Measurements from ENCODE around the gene COL1A1. TPM values are rescaled to one million over a fixed set of nuclear protein-coding genes. Genes with fewer than 3 reads are reported as not detected.

The COL1A1 gene
- total and polyA plus RNA-seq, 2 donors from 2014 or later = 9.2 to 142 TPM

DNA sequence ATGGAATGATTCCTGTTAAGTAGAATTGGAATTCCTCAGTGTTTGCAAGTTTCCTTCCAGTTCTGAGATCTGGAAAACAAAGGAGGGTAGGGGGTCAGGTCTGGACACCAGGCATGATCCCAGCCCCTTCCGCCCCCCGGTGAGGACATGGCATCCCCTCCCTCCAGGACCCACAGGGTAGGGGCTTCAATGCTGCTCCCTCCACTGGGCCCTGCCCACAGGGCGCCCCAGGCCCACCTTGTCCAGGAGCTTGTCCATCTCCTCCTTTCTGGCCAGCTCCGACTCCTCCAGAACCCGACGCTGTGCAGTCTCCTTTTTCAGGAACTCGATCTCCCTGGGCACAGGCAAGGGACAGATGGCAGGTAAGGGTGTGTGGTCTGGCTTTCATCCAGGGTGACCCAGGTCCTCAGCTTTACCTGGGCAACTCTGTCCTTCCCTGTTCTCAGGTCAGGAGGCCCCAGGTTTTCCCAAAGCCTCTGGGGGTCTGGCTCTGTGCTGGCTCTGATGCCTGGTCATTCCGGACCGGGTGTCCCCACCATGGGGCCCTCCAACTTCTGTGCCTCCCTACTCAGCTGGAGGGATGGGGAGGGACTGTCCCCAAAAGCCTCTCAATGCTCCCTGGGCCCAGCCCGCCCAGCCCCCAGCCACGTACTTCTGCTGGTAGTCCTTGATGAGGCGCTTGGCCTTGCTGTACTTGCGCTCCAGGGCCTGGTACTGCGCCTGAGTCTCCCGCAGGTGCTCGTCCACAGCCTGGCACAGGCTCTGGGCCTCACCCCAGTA, 65.9 kb downstream of the COL1A1 start:
- peak overlapping the region in 2 of 3 donors; percentile 46 to 67 for H3K4me3 ChIP-seq (ENCODE audit: low read length in 3 of 3)
- H3K9me3 ChIP-seq (ENCODE audit: control insufficient read depth in 2 of 3, insufficient read depth in 1 of 3, low read length in 3 of 3) = no peaks in the 10 kb centered on the region
- peak overlapping the region in 1 of 3 donors; percentile 61 for H3K9ac ChIP-seq (ENCODE audit: low read length in 3 of 3)
- H3K27me3 ChIP-seq (ENCODE audit: control insufficient read depth, insufficient read depth, low read length) = no peaks in the 10 kb centered on the region
- FAIRE-seq (no peak), DNase-seq (no peak)
- peaks cover 0 to 31% (median 22%) of the 10 kb centered on the region in 3 donors for H3K4me1 ChIP-seq (ENCODE audit: control insufficient read depth in 2 of 3, insufficient read depth in 2 of 3, low read depth in 1 of 3, low read length in 3 of 3)
- peaks cover 10 to 31% (median 23%) of the 10 kb centered on the region in 3 donors for H3K36me3 ChIP-seq (ENCODE audit: control insufficient read depth in 2 of 3, insufficient read depth in 3 of 3, low read length in 3 of 3)
- intact Hi-C loops (cut with DNase I) = no loop called here
- peak overlapping the region in 1 of 2 donors; percentile 74 for H3K27ac ChIP-seq (ENCODE audit: low read depth in 2 of 2, low read length in 2 of 2)
- TF ChIP-seq, protein P1, sequence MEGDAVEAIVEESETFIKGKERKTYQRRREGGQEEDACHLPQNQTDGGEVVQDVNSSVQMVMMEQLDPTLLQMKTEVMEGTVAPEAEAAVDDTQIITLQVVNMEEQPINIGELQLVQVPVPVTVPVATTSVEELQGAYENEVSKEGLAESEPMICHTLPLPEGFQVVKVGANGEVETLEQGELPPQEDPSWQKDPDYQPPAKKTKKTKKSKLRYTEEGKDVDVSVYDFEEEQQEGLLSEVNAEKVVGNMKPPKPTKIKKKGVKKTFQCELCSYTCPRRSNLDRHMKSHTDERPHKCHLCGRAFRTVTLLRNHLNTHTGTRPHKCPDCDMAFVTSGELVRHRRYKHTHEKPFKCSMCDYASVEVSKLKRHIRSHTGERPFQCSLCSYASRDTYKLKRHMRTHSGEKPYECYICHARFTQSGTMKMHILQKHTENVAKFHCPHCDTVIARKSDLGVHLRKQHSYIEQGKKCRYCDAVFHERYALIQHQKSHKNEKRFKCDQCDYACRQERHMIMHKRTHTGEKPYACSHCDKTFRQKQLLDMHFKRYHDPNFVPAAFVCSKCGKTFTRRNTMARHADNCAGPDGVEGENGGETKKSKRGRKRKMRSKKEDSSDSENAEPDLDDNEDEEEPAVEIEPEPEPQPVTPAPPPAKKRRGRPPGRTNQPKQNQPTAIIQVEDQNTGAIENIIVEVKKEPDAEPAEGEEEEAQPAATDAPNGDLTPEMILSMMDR (IDR thresholded peaks at IDR 0.05; ENCODE audit: borderline replicate concordance, extremely low read depth, insufficient read depth) = no peak

DNA sequence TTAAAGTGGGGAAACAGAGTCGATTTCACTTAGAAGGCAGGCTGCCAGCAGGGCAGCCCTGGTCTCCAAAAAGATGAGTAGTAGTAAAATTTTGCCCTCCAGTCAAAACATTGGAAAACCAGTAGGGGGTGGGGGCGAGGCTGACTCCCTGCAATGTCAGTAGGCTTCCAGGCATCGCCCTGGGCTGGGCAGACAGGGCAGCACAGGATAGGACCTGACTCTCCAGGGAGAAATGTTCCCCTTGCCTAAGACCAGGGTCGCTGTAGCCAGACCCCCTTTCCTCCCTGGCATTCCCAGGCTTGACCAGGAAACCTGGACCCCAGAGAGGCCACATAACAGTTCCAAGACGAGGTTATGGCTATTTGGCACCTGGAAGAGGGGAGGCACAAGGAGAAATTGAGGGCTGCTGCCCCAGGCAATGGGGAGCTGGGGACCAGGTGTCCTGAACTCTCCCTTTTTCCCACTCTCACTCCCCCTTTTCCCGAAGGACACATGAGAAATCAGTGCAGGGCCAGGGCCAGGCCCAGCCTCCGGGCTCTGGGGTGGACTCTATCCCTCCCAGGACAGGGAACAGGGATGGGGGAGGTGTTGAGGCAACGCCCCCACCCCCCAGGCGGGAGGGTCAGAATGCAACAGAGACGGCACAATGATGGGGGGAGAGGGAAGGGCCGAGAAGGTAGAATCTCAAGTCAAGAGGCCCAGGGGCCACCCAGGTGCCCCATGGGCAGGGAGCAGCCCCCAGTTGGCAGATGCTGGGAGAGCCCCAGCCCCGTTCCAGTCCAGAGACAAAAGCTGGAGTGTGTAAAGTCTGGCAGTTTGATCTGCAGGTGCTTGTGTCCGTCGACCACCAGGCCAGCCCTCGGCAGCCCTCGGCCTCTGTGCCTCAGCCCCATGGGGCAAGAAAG, 67.0 kb downstream of the COL1A1 start:
- peaks cover 10 to 23% (median 20%) of the 10 kb centered on the region in 3 donors for H3K36me3 ChIP-seq (ENCODE audit: control insufficient read depth in 2 of 3, insufficient read depth in 3 of 3, low read length in 3 of 3)
- H3K27me3 ChIP-seq (ENCODE audit: control insufficient read depth, insufficient read depth, low read length) = no peaks in the 10 kb centered on the region
- no peak for DNase-seq
- intact Hi-C loops (cut with DNase I) = no loop called here
- no peak for FAIRE-seq
- H3K27ac ChIP-seq (ENCODE audit: low read depth in 2 of 2, low read length in 2 of 2) = peak overlapping the region in 1 of 2 donors; percentile 67
- H3K4me3 ChIP-seq (ENCODE audit: low read length in 3 of 3) = no peak overlapping the region
- TF ChIP-seq, protein P1 (IDR thresholded peaks at IDR 0.05; ENCODE audit: borderline replicate concordance, extremely low read depth, insufficient read depth) = no peak
- no peaks in the 10 kb centered on the region for H3K9me3 ChIP-seq (ENCODE audit: control insufficient read depth in 2 of 3, insufficient read depth in 1 of 3, low read length in 3 of 3)
- peak overlapping the region in 1 of 3 donors; percentile 3 for H3K9ac ChIP-seq (ENCODE audit: low read length in 3 of 3)
- peaks cover 0 to 27% (median 16%) of the 10 kb centered on the region in 3 donors for H3K4me1 ChIP-seq (ENCODE audit: control insufficient read depth in 2 of 3, insufficient read depth in 2 of 3, low read depth in 1 of 3, low read length in 3 of 3)

DNA sequence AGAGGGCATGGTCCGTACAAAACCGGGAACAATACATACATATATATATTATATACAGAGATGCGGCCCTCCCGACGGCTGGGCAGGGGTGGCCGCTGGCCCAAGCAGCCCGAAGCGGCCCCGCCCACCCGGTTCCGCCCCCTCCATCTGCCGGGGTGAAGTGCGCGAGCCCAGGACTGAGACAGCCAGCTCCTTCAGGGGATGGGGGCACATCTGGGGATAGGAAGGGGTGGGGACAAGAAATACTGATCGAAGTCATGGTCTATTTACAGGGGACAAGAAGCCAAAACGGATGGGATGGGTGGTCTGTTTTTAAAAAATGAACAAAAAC, 67.7 kb downstream of the COL1A1 start:
- FAIRE-seq (no peak), DNase-seq (no peak)
- Histone ChIP-seq H3K4me1 (ENCODE audit: control insufficient read depth in 2 of 3, insufficient read depth in 2 of 3, low read depth in 1 of 3, low read length in 3 of 3) (peaks cover 0 to 27% (median 18%) of the 10 kb centered on the region in 3 donors), H3K9me3 (ENCODE audit: control insufficient read depth in 2 of 3, insufficient read depth in 1 of 3, low read length in 3 of 3) (no peaks in the 10 kb centered on the region), H3K4me3 (ENCODE audit: low read length in 3 of 3) (no peak overlapping the region), H3K27ac (ENCODE audit: low read depth in 2 of 2, low read length in 2 of 2) (peak overlapping the region; percentile 56 to 65), H3K36me3 (ENCODE audit: control insufficient read depth in 2 of 3, insufficient read depth in 3 of 3, low read length in 3 of 3) (peaks cover 5 to 16% (median 13%) of the 10 kb centered on the region in 3 donors), H3K27me3 (ENCODE audit: control insufficient read depth, insufficient read depth, low read length) (no peaks in the 10 kb centered on the region), H3K9ac (ENCODE audit: low read length in 3 of 3) (no peak overlapping the region)
- TF ChIP-seq, protein P1 (IDR thresholded peaks at IDR 0.05; ENCODE audit: borderline replicate concordance, extremely low read depth, insufficient read depth) = no peak
- intact Hi-C loops (cut with DNase I) = no loop called here

Other genes with a start within 250 kb of the COL1A1 start
- gene DLX4, start 232.4 kb downstream of the COL1A1 start, total RNA-seq = 0.44 TPM
- gene DLX4, start 232.4 kb downstream of the COL1A1 start, polyA plus RNA-seq (ENCODE audit: insufficient read depth, low read depth, low replicate concordance) = not detected
- gene DLX3, start 206.4 kb downstream of the COL1A1 start, total RNA-seq = 0.41 TPM
- gene DLX3, start 206.4 kb downstream of the COL1A1 start, polyA plus RNA-seq (ENCODE audit: insufficient read depth, low read depth, low replicate concordance) = 0.47 TPM
- 367 TPM for gene ITGA3, start 145.5 kb downstream of the COL1A1 start, total RNA-seq
- gene ITGA3, start 145.5 kb downstream of the COL1A1 start, polyA plus RNA-seq (ENCODE audit: insufficient read depth, low read depth, low replicate concordance) = 117 TPM
- gene PDK2, start 106.3 kb downstream of the COL1A1 start, total RNA-seq = 41.9 TPM
- 121 TPM for gene PDK2, start 106.3 kb downstream of the COL1A1 start, polyA plus RNA-seq (ENCODE audit: insufficient read depth, low read depth, low replicate concordance)
- gene SAMD14, start 71.5 kb downstream of the COL1A1 start, total RNA-seq = 5.0 TPM
- gene SAMD14, start 71.5 kb downstream of the COL1A1 start, polyA plus RNA-seq (ENCODE audit: insufficient read depth, low read depth, low replicate concordance) = 3.7 TPM
- gene PPP1R9B, start 51.0 kb downstream of the COL1A1 start, total RNA-seq = 64.4 TPM
- gene PPP1R9B, start 51.0 kb downstream of the COL1A1 start, polyA plus RNA-seq (ENCODE audit: insufficient read depth, low read depth, low replicate concordance) = 17.1 TPM
- gene SGCA, start 35.6 kb downstream of the COL1A1 start, total RNA-seq = 4.2 TPM
- 5.5 TPM for gene SGCA, start 35.6 kb downstream of the COL1A1 start, polyA plus RNA-seq (ENCODE audit: insufficient read depth, low read depth, low replicate concordance)
- gene TMEM92, start 72.8 kb upstream of the COL1A1 start, total RNA-seq = 2.4 TPM
- not detected for gene TMEM92, start 72.8 kb upstream of the COL1A1 start, polyA plus RNA-seq (ENCODE audit: insufficient read depth, low read depth, low replicate concordance)
- gene XYLT2, start 144.5 kb upstream of the COL1A1 start, total RNA-seq = 30.0 TPM
- gene XYLT2, start 144.5 kb upstream of the COL1A1 start, polyA plus RNA-seq (ENCODE audit: insufficient read depth, low read depth, low replicate concordance) = 21.2 TPM
- gene MRPL27, start 171.6 kb upstream of the COL1A1 start, total RNA-seq = 54.0 TPM
- gene MRPL27, start 171.6 kb upstream of the COL1A1 start, polyA plus RNA-seq (ENCODE audit: insufficient read depth, low read depth, low replicate concordance) = 227 TPM
- 1.0 TPM for gene EME1, start 171.6 kb upstream of the COL1A1 start, total RNA-seq
- gene EME1, start 171.6 kb upstream of the COL1A1 start, polyA plus RNA-seq (ENCODE audit: insufficient read depth, low read depth, low replicate concordance) = not detected
- 61.7 TPM for gene LRRC59, start 195.9 kb upstream of the COL1A1 start, total RNA-seq
- 37.0 TPM for gene LRRC59, start 195.9 kb upstream of the COL1A1 start, polyA plus RNA-seq (ENCODE audit: insufficient read depth, low read depth, low replicate concordance)
- 44.4 TPM for gene ACSF2, start 224.6 kb upstream of the COL1A1 start, total RNA-seq
- gene ACSF2, start 224.6 kb upstream of the COL1A1 start, polyA plus RNA-seq (ENCODE audit: insufficient read depth, low read depth, low replicate concordance) = 404 TPM